Measurements from ENCODE around the gene TBC1D2. TPM values are rescaled to one million over a fixed set of nuclear protein-coding genes. Genes with fewer than 3 reads are reported as not detected.

Gene TBC1D2
- total and polyA plus RNA-seq, 2 donors (not counting 1 experiment from before 2014, with no cell fraction given) = 7.5 to 24.9 TPM

DNA sequence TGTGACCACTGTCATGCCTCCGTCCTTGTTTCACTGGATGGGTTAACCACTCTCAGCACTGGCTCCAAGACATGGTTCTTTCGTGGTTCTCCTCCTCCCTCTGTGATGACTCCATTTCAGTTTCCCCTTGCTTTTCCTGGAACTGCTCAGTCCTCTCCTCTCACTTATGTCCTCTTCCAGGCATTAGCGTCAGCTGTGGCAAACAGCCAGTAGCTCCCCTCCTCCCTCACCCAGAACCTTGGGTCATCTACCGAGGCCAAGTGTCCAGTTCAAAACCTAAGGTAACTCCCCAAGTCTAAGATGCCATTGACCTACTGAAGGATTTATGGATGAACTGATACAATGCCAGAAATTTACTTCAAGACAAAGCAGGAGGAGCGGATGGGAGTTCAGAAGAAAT is 53.2 kb downstream of the TBC1D2 start:
- H3K36me3 ChIP-seq (ENCODE audit: control insufficient read depth, insufficient read depth, low read length) = peaks cover 2% of the 10 kb centered on the region
- H3K4me3 ChIP-seq (replicated peaks in 1 of 4; ENCODE audit: control extremely low read depth in 1 of 4, insufficient read depth in 1 of 4, low read depth in 3 of 4, low read length in 4 of 4) = no peak overlapping the region
- H3K4me1 ChIP-seq (ENCODE audit: control insufficient read depth, extremely low read depth, insufficient read depth, low read length) = no peaks in the 10 kb centered on the region
- H3K27me3 ChIP-seq (ENCODE audit: control insufficient read depth, insufficient read depth, low read length) = no peaks in the 10 kb centered on the region
- no peak overlapping the region for H3K9ac ChIP-seq (ENCODE audit: insufficient read depth, low read length)
- H3K4me2 ChIP-seq (ENCODE audit: extremely low read depth, insufficient read depth, low read length) = no peak overlapping the region
- no peaks in the 10 kb centered on the region for H3K9me3 ChIP-seq (ENCODE audit: control insufficient read depth, insufficient read depth, low read depth, low read length)
- DNase-seq (ENCODE audit: low read depth in 2 of 2) = no peak
- TF ChIP-seq, protein P1, sequence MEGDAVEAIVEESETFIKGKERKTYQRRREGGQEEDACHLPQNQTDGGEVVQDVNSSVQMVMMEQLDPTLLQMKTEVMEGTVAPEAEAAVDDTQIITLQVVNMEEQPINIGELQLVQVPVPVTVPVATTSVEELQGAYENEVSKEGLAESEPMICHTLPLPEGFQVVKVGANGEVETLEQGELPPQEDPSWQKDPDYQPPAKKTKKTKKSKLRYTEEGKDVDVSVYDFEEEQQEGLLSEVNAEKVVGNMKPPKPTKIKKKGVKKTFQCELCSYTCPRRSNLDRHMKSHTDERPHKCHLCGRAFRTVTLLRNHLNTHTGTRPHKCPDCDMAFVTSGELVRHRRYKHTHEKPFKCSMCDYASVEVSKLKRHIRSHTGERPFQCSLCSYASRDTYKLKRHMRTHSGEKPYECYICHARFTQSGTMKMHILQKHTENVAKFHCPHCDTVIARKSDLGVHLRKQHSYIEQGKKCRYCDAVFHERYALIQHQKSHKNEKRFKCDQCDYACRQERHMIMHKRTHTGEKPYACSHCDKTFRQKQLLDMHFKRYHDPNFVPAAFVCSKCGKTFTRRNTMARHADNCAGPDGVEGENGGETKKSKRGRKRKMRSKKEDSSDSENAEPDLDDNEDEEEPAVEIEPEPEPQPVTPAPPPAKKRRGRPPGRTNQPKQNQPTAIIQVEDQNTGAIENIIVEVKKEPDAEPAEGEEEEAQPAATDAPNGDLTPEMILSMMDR (conservative IDR thresholded peaks at IDR 0.05 in 1 of 2, IDR thresholded peaks at IDR 0.05 in 1 of 2; ENCODE audit: low read depth in 1 of 2, low read length in 2 of 2) = no peak
- no peak for TF ChIP-seq EZH2 (IDR thresholded peaks at IDR 0.05; ENCODE audit: low read length, missing control alignments)
- no peaks in the 10 kb centered on the region for H4K20me1 ChIP-seq (ENCODE audit: control insufficient read depth, extremely low read depth, insufficient read depth, low read length)
- H3K27ac ChIP-seq (ENCODE audit: insufficient read depth, low read length) = no peak overlapping the region
- H2AFZ ChIP-seq (ENCODE audit: low read length) = no peak overlapping the region
- no peaks in the 10 kb centered on the region for H3K79me2 ChIP-seq (ENCODE audit: control insufficient read depth, insufficient read depth, low read length)

GRCh38 chr9:98201749-98202148 is 53.7 kb downstream of the TBC1D2 start:
- Histone ChIP-seq H3K36me3 (ENCODE audit: control insufficient read depth, insufficient read depth, low read length) (peaks cover 2% of the 10 kb centered on the region), H4K20me1 (ENCODE audit: control insufficient read depth, extremely low read depth, insufficient read depth, low read length) (no peaks in the 10 kb centered on the region), H3K9me3 (ENCODE audit: control insufficient read depth, insufficient read depth, low read depth, low read length) (no peaks in the 10 kb centered on the region), H3K4me1 (ENCODE audit: control insufficient read depth, extremely low read depth, insufficient read depth, low read length) (no peaks in the 10 kb centered on the region), H3K27me3 (ENCODE audit: control insufficient read depth, insufficient read depth, low read length) (no peaks in the 10 kb centered on the region), H3K4me3 (replicated peaks in 1 of 4; ENCODE audit: control extremely low read depth in 1 of 4, insufficient read depth in 1 of 4, low read depth in 3 of 4, low read length in 4 of 4) (no peak overlapping the region), H3K9ac (ENCODE audit: insufficient read depth, low read length) (no peak overlapping the region), H3K27ac (ENCODE audit: insufficient read depth, low read length) (no peak overlapping the region), H3K79me2 (ENCODE audit: control insufficient read depth, insufficient read depth, low read length) (no peaks in the 10 kb centered on the region), H3K4me2 (ENCODE audit: extremely low read depth, insufficient read depth, low read length) (no peak overlapping the region), H2AFZ (ENCODE audit: low read length) (no peak overlapping the region)
- DNase-seq (ENCODE audit: low read depth in 2 of 2) = no peak
- TF ChIP-seq, protein P1 (conservative IDR thresholded peaks at IDR 0.05 in 1 of 2, IDR thresholded peaks at IDR 0.05 in 1 of 2; ENCODE audit: low read depth in 1 of 2, low read length in 2 of 2) = no peak
- no peak for TF ChIP-seq EZH2 (IDR thresholded peaks at IDR 0.05; ENCODE audit: low read length, missing control alignments)

DNA sequence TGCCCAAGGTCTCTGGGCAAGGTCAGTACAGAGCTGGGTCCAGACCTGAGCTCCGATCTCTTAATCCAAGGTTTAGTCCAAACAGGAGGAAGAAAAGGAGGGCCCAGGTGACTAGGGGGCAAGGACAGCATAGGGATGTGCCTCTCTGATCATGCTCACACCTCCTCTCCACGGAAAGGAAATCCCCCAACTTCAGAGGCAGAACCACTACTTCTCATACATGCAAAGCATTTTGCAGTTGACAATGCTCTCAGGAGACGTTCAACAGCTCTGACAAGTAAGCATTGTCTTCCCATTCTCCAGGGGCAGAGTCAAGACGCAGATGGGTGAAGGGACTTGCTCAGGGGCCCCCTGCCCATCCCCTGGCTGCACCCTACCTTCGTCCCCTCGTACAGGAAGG is 54.3 kb downstream of the TBC1D2 start:
- Histone ChIP-seq H3K79me2 (ENCODE audit: control insufficient read depth, insufficient read depth, low read length) (no peaks in the 10 kb centered on the region), H2AFZ (ENCODE audit: low read length) (no peak overlapping the region), H3K9ac (ENCODE audit: insufficient read depth, low read length) (no peak overlapping the region), H3K9me3 (ENCODE audit: control insufficient read depth, insufficient read depth, low read depth, low read length) (no peaks in the 10 kb centered on the region), H3K27ac (ENCODE audit: insufficient read depth, low read length) (no peak overlapping the region), H3K36me3 (ENCODE audit: control insufficient read depth, insufficient read depth, low read length) (peaks cover 2% of the 10 kb centered on the region), H4K20me1 (ENCODE audit: control insufficient read depth, extremely low read depth, insufficient read depth, low read length) (no peaks in the 10 kb centered on the region), H3K4me1 (ENCODE audit: control insufficient read depth, extremely low read depth, insufficient read depth, low read length) (no peaks in the 10 kb centered on the region), H3K4me3 (replicated peaks in 1 of 4; ENCODE audit: control extremely low read depth in 1 of 4, insufficient read depth in 1 of 4, low read depth in 3 of 4, low read length in 4 of 4) (no peak overlapping the region), H3K27me3 (ENCODE audit: control insufficient read depth, insufficient read depth, low read length) (no peaks in the 10 kb centered on the region), H3K4me2 (ENCODE audit: extremely low read depth, insufficient read depth, low read length) (no peak overlapping the region)
- DNase-seq (ENCODE audit: low read depth in 2 of 2) = no peak
- TF ChIP-seq EZH2 (IDR thresholded peaks at IDR 0.05; ENCODE audit: low read length, missing control alignments) = no peak
- TF ChIP-seq, protein P1 (conservative IDR thresholded peaks at IDR 0.05 in 1 of 2, IDR thresholded peaks at IDR 0.05 in 1 of 2; ENCODE audit: low read depth in 1 of 2, low read length in 2 of 2) = no peak

Measured in fibroblast of lung (primary cell).